HG02759 (cell line): ENCODE results near the gene PARVG.

Source experiments
- ATAC-seq: cut with Tn5 transposase; IDR thresholded peaks from one replicate; pipeline ENCODE4 v1.9.1; 2021; ENCODE audit warnings: mild to moderate bottlenecking, moderate library complexity; ENCODE audit not compliant: unreplicated experiment

The PARVG gene

DNA sequence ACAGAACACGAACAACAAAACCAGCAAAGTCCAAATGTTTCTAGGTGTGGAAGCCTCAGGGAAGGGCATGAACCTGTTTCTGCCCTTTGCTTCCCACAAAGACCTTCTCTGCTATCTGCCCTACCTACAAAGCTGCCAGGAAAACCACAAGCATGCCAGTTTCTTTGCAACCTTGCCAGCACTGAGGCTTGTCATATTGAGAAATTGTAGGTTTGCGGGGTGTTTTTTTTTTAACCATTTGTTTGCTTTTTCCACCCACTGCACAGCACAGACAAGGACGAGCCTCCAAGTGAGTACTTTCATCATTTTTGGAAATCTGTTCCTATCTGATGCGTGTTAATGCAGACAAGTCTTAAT lies 12.8 kb downstream of the PARVG start:
- no peak for ATAC-seq

DNA sequence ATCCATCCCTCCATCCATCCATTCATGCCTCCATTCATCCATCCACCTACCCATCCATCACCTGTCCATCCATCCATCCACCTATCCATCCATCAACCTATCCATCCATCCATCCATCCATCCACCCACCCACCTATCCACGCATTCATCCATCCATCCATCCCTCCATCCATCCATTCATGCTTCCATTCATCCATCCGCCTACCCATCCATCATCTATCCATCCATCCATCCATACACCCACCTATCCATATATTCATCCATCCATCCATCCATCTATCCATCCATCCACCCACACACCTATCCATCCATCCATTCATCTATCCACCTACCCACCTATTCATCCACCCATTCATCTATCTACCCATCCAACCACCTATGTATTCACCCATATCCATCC lies 13.8 kb downstream of the PARVG start:
- ATAC-seq: no peak

DNA sequence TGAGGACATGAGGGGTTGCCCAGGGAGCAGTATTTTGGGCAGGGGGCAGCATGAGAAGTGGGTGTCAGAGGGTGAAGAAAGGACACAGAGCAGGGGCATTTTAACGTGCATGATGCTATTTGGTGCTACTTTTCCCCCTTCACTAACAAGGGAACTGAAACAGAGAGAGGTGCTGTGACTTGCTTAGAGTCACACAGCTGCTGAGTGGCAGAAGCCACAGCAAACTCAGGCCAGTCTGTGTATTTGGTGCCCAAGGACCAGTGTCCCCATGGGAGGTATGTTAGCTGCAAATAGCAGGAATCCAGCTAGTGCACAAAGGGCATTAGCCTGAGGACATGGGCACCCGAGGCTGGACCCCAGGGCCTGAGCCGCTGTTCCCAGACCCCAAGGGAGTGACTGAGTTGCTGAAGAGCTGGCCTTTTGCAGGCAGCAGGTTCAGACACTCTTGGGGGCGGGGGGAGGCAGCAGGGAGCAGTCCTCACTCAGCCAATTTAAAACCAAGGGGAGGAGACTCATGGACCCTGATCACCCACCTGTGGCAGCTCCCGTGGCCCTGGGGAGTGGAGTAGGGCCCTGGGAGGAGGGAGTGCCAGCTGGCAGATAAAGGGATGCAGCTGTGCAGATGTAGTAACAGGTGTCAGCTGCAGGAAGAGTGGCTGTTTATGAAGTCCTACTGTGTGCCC lies 14.6 kb downstream of the PARVG start:
- ATAC-seq: no peak

DNA sequence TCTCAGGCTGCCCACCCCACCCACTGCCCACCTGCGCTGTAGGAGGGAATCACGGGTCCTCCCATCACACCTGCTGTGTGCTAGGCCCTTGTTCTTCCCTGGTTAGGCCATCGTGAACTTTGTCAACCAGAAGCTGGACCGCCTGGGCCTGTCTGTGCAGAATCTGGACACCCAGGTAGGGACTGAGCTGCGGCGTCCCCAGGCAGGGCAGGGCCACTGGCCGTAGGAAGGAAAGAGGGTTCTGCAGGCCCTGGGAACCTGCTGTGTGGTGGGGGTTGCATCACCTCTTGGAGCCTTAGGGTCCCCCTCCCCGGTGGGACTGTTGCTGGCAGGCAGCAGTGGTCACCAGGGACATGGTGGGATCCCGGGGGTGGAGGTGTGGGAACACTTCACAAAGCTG lies 15.5 kb downstream of the PARVG start:
- no peak for ATAC-seq

DNA sequence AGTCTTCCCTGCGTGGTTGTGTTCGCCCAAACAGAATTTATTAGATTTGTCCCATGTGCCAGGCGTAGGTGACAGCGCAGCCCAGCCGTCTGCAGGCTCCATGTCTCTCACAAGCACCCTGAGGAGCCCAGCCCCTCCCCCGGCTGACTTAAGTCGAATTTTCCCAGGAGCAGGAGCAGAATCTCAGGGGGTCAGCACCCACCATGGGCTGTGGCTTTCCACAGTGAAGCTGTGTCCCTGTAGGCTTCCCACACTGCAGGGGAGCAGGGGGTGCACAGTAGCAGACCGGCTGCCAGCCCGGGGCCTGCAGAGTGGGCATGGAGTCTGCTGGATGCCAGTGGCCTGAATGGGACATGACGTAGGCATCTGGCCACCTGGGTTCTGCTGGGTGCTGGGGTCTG lies 16.0 kb downstream of the PARVG start:
- ATAC-seq: no peak

DNA sequence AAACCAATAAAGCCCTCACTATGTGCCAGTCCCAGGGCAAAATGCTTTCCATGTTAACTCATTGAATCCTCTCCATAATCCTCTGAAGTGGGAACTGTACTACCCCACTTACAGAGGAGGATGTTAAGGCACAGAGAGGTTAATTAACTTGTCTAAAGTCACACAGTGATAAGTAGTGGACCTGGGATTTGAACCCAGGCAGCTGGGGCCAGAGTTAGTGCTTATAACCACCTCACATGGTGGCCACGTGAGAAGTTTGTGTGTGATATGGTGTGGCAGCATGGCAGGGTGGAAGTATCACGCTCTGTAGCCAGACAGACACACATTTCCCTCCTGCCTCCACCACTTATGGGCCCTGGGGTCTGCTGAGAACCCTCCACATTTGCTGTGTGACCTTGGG lies 16.5 kb downstream of the PARVG start:
- ATAC-seq: no peak

DNA sequence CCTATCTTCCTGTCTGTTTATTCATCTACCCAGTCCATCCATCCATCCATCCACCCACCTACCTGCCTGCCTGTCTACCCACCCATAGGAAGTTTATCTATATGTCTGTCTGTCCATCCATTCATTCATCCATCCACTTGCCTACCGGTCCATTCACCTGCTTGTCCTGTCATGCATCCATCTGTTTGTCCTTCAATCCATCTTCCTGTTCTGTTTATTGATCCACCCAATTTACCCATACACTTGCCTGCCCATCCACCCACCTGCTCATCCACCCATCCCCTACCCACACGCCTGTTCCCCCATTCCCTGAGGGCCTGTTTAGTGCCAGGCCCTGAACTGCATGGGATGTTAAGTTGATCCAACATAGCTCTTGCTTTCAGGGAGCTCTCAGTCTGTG lies 18.4 kb downstream of the PARVG start:
- no peak for ATAC-seq

DNA sequence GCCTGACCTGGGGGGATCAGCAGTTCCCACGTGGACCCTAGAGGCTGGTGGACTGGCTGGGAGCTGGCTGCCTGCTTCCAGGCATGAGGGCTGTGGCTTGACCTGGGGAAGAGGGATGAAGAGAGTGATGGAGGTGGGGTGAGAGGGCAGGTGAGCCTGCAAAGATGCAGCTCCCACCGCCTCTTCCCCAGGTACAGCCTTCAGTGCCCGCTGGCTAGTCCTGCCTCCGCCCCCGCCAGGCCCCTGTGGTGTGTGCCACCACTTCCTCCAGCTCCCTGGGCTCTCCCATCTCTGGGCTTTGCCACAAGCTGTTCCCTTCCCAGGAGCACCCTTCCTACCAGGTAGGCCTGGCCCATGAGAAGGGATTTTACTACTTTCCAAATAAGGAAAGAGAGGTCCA lies 19.1 kb downstream of the PARVG start:
- no peak for ATAC-seq

DNA sequence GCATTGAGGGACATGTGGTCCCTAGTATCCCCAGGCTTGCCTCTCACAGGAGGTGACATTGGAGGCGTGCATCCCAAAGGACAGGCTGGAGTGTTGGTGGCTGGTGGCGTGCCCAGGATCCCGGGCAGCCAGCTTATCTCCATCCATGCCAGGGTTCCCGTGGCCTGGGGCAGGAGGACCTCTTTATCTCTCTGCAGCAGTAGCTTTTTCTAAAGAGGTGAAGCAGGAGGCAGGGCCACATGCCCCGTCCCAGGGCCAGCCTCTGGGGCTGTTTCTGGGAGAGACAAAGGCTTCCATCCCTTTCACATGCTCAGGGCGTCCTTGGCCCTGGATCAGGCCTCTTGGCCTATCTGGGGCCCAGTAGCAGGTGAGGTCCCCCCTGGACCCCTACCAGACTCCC lies 19.7 kb downstream of the PARVG start:
- ATAC-seq: no peak

DNA sequence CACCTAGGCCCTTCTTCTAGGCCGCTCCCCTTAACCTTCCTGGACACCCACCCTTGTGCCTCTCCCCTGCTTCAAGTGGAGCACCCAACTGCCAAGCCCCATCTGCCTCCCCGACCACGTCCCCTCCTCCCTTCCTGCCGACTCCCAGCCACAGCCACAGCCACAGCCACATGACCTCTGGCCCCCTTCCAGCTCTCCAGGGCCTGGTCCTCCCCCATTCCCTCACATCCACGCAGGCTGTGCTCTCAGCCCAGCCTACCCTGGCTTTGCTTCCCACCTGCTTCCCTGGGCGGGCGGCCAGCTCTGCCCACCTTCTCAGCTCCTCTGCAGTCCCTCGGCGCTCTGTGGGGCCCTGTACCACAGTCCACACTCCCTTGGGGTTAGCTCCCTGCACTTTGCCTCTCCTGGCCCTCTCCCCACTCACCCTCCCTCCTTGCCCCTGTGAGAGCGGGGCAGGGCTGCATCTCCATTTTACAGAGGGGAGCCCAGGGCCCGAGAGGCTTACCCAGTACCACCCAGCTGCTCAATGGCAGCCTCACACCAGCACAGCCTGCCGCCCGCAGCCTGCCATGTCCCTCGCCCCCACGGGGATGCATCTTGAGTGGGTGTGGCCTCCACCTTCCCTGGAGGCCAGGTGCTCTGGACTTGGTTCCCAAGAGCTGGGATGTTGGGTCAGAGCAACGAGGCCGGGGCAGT lies 20.3 kb downstream of the PARVG start:
- ATAC-seq: no peak

DNA sequence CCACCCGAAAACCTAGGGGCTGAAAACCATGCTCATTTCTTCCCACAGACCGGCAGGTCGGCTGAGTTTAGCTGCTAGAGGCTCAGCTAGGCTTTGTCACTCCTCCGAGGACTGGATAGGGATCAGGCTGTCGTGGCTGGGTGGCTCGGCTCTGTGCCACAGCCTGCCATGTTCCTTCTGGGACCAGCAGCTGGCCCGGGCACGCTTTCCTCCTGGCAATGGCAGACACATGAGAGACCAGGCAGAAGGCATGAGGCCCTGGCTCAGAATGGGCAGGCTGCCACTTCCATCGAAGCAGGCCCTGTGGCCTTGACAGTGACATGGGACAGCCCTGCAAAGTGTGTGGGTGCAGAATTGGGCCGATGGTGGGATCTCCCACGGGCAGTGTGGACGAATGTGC lies 20.9 kb downstream of the PARVG start:
- ATAC-seq: no peak

DNA sequence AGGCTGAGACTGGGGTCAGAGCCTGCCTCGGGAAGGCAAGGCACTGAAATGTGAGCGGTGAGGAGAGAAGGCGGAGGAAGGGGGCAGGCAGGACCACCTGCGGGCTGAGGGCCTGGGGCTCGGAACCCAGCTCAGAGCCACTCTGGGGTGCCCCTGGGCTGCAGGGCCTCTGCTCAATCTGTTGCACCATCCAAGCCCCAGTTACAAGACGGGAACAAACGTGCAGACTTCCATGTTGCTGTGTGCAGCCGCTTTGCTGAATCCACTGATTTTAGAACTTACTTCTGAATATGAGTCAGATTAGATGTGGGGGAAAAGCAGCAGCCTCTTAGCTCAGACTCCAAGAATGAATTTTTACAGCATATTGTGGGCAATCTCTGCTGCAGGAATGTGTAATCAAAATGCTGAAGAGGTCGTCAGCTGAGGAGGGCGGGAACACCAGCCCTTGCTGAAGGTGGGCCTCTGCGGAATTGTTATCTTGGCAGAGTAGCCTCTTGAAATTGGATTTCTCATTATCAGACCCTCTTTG lies 21.6 kb downstream of the PARVG start:
- no peak for ATAC-seq

DNA sequence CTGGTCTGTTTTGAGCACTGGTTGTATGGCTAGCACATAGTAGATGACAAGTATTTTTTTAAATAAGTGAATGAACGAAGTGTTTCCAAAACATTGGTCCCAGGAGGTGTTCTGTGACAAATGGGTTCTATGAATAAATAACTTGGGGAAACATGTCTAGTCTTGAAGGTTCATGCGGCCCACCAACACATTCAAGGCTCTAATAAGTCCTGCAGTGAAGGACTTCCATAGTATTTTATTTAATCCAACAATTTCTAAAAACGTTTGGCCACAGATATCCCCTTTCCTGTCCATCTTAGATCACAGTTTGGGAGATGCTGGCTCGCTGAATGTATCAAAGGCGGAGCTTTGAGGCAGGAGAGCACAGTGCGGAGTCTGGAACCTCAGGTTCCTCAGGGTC lies 22.5 kb downstream of the PARVG start:
- no peak for ATAC-seq

DNA sequence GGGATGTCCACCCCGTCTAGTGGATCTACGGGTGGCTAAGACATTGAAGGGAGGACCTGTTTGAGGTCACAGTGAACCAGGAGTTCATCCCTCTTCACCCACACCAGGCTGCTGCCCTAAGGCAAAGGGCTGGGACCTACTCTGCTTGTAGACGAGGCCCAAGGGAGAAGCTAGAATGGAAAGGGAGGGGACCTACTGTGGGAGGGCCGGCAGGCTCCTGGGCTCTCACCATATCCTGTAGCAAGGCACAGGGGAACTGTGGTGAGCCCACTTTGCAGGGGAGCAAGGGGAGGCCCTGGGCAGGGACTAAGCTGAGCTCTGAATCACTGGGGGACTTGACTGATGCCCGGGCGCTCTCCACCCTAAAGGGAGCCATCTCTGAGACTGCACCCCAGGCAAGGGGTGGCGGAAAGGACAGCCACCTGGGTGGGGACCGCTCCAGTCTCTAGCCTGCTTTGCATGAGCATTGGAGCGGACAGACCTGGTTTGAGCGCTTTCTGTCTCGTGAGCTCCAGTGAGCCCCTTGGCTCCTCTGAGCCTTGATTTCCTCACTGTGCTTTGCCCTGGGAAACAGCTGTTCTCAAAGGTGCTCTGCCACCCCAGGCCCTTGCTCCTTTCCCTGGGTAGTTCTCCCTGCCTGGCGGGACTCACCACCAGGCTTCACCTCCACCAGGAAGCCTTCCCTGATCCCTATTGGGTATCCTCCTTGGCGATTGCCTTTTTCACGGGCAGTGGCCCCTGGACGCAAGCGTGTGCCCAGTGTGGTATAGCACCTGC lies 24.2 kb downstream of the PARVG start:
- ATAC-seq: no peak

DNA sequence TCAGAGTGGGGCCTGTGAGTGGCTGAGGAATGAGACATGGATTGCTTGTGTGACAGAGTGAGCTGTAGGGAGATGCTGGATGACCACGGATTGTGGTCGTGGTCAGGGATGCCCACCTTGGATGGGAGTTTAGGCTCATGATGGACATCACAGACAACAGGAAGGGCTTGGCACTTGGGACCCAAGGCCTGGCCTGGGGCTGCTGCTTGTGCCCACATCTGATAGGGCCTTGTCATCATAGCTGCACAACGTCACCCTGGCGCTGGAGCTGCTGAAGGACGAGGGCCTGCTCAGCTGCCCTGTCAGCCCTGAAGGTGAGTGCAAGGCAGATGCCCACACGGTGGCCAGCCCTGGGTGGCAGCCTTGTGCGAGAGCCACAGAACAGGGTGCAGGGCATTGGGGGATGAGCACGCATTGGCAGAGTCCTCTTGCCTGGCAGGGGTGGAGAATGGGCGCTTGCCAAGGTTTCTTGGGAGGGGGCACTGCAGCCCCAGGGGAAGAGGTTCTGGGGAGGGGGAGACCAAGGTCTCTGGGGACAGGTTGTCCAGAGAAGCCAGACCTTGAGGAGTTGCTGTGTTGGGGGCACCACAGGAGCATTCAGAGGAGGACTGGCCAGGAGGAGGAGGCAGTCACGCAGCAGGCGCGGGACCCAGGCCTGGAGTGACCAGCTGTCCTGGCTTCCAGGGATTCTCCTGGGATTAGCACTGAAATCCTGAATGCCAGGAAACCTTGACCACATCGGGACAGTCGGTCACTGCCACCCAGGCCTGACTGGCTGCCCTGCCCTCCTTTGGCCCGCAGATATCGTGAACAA lies 25.0 kb downstream of the PARVG start:
- ATAC-seq: no peak

DNA sequence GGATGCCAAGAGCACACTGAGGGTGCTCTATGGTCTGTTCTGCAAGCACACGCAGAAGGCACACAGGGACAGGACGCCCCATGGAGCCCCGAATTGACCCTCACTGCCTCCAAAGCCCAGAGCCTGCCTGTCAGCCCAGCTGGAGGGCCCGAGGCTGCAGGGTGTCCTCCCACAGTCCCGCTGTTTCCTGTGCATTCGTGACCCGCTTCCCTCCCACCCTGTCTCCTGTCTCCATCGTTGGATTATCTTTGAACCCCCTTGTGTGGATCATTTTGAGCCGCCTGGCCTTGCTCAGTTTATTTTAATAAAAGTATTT lies 25.6 kb downstream of the PARVG start:
- no peak for ATAC-seq

DNA sequence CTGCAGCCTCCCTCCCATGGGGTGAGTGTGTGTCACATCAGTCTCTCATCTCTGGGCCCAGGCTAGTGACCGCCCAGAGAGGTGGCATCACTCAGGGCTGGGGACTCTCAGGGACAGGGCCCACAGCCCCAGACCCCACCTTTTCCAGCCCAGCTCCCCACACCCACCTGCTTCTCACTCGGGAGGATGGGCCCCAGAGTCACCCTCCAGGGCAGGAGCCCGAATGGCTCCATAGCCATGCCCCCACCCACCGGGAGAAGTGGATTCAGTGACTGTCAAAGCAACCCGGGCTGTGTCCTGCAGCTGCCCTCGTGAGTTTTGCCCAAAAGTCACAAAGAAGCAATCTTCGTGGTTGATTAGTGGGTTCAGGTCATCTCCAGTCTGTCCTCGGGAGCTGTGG lies 26.0 kb downstream of the PARVG start:
- no peak for ATAC-seq

DNA sequence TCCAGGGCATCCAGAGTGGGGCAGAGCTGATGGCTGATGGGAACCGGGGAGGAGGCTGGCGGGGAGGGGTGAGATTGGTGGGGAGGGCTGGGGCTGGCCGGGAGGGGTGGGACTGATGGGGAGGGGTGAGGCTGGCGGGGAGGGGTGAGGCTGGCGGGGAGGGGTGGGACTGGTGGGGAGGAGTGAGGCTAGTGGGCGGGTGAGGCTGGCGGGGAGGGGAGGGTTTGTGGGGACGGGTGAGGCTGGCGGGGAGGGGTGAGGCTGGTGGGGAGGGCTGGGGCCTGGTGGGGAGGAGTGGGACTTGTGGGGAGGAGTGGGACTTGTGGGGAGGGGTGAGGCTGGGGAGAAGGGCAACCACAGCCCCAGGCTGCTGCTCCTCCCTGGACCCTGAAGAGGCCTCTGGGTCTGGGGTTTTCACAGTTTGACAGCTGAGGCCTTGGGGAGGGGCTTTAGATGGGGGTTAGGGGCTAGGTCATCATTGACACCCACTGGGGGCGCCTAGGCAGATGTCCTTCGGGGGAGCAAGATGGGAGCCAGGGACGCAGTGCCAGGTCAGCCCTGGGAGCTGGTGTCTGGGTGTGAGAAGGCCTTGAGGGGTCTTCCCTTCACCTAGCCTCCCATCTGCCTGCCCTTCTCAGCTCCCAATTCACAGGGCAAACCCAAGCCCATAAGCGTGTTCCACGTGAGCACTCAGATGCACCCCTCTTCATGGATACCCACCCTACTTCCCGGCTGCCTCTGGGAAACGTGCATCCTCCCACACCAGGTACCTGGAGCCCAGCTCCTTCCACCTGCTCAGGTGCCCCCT lies 26.7 kb downstream of the PARVG start:
- ATAC-seq: no peak

DNA sequence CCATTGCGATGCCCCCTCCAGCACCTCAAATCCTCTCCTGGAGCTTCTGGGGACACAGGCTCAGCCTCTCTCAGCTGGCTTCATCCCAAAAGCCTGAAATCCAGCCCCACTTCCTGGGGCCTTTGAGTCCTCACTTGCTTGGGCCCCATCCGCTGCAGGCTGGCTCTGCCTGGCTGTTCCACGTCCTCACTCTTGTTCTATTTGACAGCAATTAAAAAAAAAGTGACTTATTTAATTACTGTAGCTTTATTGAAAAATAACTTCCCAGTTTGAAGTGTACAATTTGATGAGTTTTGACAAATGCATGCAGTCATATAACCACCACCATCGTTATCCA lies 27.2 kb downstream of the PARVG start:
- ATAC-seq: no peak

DNA sequence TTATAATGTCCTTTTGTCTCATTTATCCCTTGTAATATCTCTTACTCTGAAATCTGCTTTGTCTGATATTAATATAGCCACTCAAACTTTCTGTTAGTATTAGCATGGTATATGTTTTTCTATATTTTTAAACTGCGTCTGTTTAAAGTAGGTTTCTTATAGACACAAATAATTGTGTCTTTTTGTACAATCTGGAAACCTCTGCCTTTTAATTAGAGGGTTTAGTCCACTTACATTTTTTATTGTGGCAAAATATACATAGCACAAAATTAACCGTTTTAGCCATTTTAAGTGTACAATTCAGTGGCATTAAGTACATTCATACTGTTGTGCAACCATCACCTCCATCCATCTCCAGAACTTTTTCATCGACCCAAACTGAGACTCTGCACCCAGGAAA lies 28.6 kb downstream of the PARVG start:
- no peak for ATAC-seq

DNA sequence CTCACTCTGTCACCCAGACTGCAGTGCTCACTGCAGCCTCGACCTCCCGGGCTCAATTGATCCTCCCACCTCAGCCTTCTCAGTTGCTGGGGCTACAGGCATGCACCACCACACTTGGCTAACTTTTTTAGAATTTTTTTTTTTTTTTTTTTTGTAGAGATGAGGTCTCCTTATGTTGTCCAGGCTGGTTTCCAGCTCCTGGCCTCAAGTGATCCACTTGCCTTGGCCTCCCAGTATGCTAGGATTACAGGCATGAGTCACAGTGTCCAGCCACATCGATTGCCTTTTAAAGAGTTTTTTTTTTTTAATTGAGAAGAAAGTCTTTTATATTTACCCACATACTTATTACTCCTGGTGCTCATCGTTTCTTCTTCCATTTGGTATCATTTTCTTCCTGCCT lies 30.0 kb downstream of the PARVG start:
- ATAC-seq: no peak
